ENCODE data around the gene AHI1. TPM values are rescaled to one million over a fixed set of nuclear protein-coding genes. Genes with fewer than 3 reads are reported as not detected.

Gene AHI1
- total and polyA plus RNA-seq, 2 of the 13 experiments (the other 11 are each of a cell fraction or from before 2014, with no cell fraction given), result 7.2 to 18.6 TPM

DNA sequence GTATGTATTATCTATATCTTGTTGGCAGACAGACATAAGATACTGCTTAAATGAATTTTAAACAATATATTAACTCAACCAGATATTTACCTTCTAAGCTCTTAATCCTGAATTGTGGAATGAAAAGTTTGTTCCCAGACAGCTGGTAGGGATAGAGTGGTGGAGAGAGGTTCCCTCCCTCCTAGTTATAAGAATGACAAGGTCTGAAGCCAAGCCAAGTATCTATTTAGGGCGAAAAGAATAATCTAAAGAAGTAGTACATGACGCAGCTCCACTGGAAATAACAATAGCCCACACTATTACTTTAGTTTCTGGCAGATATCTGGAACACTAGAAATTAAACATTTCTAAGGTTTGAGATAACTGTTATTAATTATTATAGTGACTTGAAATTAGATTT lies 104.3 kb downstream of the AHI1 start:
- no TSS peak for BruUV-seq (replicated peaks)

DNA sequence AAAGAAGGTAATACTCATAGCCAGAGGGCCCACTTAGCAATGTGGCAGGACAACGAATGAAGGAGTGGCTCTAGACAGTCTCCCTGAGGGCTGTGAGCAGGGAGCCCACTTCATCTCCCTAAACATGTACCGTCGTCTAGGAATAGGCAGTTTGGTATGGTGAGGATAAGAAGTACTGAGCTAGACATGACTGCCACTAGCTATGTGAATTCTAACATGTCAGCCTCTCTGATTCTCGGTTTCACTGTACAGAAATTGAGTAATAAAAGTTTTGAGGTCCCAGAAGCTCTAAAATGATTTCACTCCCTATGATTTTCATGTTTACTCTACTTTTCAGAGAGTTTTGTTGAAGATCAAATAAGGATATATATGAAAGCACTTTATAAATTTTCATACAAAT lies 107.1 kb downstream of the AHI1 start:
- Histone ChIP-seq H3K4me2 (ENCODE audit: low read depth, low read length) (no peak overlapping the region), H2AFZ (ENCODE audit: low read length) (no peak overlapping the region), H4K20me1 (ENCODE audit: insufficient read depth, low read length) (no peaks in the 10 kb centered on the region), H3K36me3 (replicated peaks in 1 of 2; ENCODE audit: control insufficient read depth in 1 of 2, insufficient read depth in 2 of 2, low read length in 2 of 2) (no peaks in the 10 kb centered on the region), H3K4me1 (ENCODE audit: insufficient read depth, low read length) (no peaks in the 10 kb centered on the region), H3K9ac (ENCODE audit: insufficient read depth, low read depth, low read length) (no peak overlapping the region), H3K9me3 (ENCODE audit: low read length) (no peaks in the 10 kb centered on the region), H3K27ac (ENCODE audit: extremely low read length, insufficient read depth, low read length) (no peak overlapping the region), H3K4me3 (replicated peaks in 1 of 3; ENCODE audit: insufficient read depth in 1 of 3, low read depth in 2 of 3, low read length in 3 of 3) (no peak overlapping the region), H3K27me3 (ENCODE audit: control insufficient read depth in 1 of 2, insufficient read depth in 2 of 2, low read length in 2 of 2) (no peaks in the 10 kb centered on the region), H3K79me2 (ENCODE audit: insufficient read depth, low read length) (no peaks in the 10 kb centered on the region)
- in situ Hi-C loops (cut with HindIII; ENCODE audit: extremely low pct_ligation_motif_present, low pct_unique_long_range_greater_than_20kb) (no loop called here), intact Hi-C loops (cut with micrococcal nuclease; ENCODE audit: unreplicated experiment) (no loop called here)
- BruUV-seq (replicated peaks), result no TSS peak
- DNase-seq (ENCODE audit: low spot score) (no peak), FAIRE-seq (no peak), ATAC-seq (no peak)
- WGBS (ENCODE audit: low lambda C conversion rate), result 94% methylated on average over 4 of the region's 4 CpGs
- CTCF ChIA-PET (ENCODE audit: low intra/inter-chr PET ratio, low total read pairs), result no interaction called here
- POLR2A ChIA-PET, result no interaction called here
- TF ChIP-seq SAP130 (CRISPR knock-in tag; IDR thresholded peaks at IDR 0.05; ENCODE audit: low read depth) (no peak), KDM6A (CRISPR knock-in tag; IDR thresholded peaks at IDR 0.05; ENCODE audit: low read depth) (no peak), BHLHE40 (IDR thresholded peaks at IDR 0.05; ENCODE audit: low read length) (no peak), ZNF367 (CRISPR knock-in tag; IDR thresholded peaks at IDR 0.05; ENCODE audit: borderline replicate concordance) (no peak), ZNF326 (CRISPR knock-in tag; IDR thresholded peaks at IDR 0.05; ENCODE audit: borderline replicate concordance) (no peak), HMGA1 (CRISPR knock-in tag; conservative IDR thresholded peaks at IDR 0.05) (no peak), WIZ (CRISPR knock-in tag; IDR thresholded peaks at IDR 0.05) (no peak), ZNF556 (CRISPR knock-in tag; IDR thresholded peaks at IDR 0.05; ENCODE audit: borderline replicate concordance) (no peak)
- TF ChIP-seq, protein P1, sequence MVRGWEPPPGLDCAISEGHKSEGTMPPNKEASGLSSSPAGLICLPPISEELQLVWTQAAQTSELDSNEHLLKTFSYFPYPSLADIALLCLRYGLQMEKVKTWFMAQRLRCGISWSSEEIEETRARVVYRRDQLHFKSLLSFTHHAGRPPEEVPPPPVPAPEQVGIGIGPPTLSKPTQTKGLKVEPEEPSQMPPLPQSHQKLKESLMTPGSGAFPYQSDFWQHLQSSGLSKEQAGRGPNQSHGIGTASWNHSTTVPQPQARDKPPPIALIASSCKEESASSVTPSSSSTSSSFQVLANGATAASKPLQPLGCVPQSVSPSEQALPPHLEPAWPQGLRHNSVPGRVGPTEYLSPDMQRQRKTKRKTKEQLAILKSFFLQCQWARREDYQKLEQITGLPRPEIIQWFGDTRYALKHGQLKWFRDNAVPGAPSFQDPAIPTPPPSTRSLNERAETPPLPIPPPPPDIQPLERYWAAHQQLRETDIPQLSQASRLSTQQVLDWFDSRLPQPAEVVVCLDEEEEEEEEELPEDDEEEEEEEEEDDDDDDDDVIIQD (CRISPR knock-in tag; IDR thresholded peaks at IDR 0.05; ENCODE audit: low read depth), result no peak
- TF ChIP-seq, protein P2, sequence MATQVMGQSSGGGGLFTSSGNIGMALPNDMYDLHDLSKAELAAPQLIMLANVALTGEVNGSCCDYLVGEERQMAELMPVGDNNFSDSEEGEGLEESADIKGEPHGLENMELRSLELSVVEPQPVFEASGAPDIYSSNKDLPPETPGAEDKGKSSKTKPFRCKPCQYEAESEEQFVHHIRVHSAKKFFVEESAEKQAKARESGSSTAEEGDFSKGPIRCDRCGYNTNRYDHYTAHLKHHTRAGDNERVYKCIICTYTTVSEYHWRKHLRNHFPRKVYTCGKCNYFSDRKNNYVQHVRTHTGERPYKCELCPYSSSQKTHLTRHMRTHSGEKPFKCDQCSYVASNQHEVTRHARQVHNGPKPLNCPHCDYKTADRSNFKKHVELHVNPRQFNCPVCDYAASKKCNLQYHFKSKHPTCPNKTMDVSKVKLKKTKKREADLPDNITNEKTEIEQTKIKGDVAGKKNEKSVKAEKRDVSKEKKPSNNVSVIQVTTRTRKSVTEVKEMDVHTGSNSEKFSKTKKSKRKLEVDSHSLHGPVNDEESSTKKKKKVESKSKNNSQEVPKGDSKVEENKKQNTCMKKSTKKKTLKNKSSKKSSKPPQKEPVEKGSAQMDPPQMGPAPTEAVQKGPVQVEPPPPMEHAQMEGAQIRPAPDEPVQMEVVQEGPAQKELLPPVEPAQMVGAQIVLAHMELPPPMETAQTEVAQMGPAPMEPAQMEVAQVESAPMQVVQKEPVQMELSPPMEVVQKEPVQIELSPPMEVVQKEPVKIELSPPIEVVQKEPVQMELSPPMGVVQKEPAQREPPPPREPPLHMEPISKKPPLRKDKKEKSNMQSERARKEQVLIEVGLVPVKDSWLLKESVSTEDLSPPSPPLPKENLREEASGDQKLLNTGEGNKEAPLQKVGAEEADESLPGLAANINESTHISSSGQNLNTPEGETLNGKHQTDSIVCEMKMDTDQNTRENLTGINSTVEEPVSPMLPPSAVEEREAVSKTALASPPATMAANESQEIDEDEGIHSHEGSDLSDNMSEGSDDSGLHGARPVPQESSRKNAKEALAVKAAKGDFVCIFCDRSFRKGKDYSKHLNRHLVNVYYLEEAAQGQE (IDR thresholded peaks at IDR 0.05; ENCODE audit: borderline replicate concordance in 1 of 2, low read depth in 1 of 2, low read length in 2 of 2), result no peak

More for the DNA sequence above, 104.3 kb downstream of the AHI1 start:
- H3K27me3 ChIP-seq (ENCODE audit: control insufficient read depth in 1 of 2, insufficient read depth in 2 of 2, low read length in 2 of 2), result no peaks in the 10 kb centered on the region
- no peaks in the 10 kb centered on the region for H3K9me3 ChIP-seq (ENCODE audit: low read length)
- DNase-seq (ENCODE audit: low spot score) (no peak), FAIRE-seq (no peak), ATAC-seq (no peak)
- in situ Hi-C loops (cut with HindIII; ENCODE audit: extremely low pct_ligation_motif_present, low pct_unique_long_range_greater_than_20kb), result no loop called here
- H4K20me1 ChIP-seq (ENCODE audit: insufficient read depth, low read length), result no peaks in the 10 kb centered on the region
- H3K4me2 ChIP-seq (ENCODE audit: low read depth, low read length), result no peak overlapping the region
- TF ChIP-seq ZNF747 (CRISPR knock-in tag; IDR thresholded peaks at IDR 0.05; ENCODE audit: borderline replicate concordance) (no peak), ZNF431 (CRISPR knock-in tag; IDR thresholded peaks at IDR 0.05; ENCODE audit: borderline replicate concordance, low read depth) (no peak), ZNF34 (CRISPR knock-in tag; IDR thresholded peaks at IDR 0.05; ENCODE audit: borderline replicate concordance) (no peak)
- TF ChIP-seq, protein P3, sequence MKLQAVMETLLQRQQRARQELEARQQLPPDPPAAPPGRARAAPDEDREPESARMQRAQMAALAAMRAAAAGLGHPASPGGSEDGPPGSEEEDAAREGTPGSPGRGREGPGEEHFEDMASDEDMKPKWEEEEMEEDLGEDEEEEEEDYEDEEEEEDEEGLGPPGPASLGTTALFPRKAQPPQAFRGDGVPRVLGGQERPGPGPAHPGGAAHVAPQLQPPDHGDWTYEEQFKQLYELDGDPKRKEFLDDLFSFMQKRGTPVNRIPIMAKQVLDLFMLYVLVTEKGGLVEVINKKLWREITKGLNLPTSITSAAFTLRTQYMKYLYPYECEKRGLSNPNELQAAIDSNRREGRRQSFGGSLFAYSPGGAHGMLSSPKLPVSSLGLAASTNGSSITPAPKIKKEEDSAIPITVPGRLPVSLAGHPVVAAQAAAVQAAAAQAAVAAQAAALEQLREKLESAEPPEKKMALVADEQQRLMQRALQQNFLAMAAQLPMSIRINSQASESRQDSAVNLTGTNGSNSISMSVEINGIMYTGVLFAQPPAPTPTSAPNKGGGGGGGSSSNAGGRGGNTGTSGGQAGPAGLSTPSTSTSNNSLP (IDR thresholded peaks at IDR 0.05; ENCODE audit: low read depth, low read length), result no peak
- no peak overlapping the region for H2AFZ ChIP-seq (ENCODE audit: low read length)
- no peaks in the 10 kb centered on the region for H3K36me3 ChIP-seq (replicated peaks in 1 of 2; ENCODE audit: control insufficient read depth in 1 of 2, insufficient read depth in 2 of 2, low read length in 2 of 2)
- no peak overlapping the region for H3K9ac ChIP-seq (ENCODE audit: insufficient read depth, low read depth, low read length)
- no peak overlapping the region for H3K27ac ChIP-seq (ENCODE audit: extremely low read length, insufficient read depth, low read length)
- H3K4me1 ChIP-seq (ENCODE audit: insufficient read depth, low read length), result no peaks in the 10 kb centered on the region
- intact Hi-C loops (cut with micrococcal nuclease; ENCODE audit: unreplicated experiment), result no loop called here
- no peak overlapping the region for H3K4me3 ChIP-seq (replicated peaks in 1 of 3; ENCODE audit: insufficient read depth in 1 of 3, low read depth in 2 of 3, low read length in 3 of 3)
- CTCF ChIA-PET (ENCODE audit: low intra/inter-chr PET ratio, low total read pairs), result no interaction called here
- H3K79me2 ChIP-seq (ENCODE audit: insufficient read depth, low read length), result no peaks in the 10 kb centered on the region
- POLR2A ChIA-PET, result no interaction called here
- 95% methylated on average over 2 of the region's 2 CpGs for WGBS (ENCODE audit: low lambda C conversion rate)
